Activated T-cell treated with anti-CD3 and anti-CD28 coated beads for 24 hours (primary cell): ENCODE measurements around the gene ALDH3A2.

Experiments
- DNase-seq: peaks from one replicate; pipeline ENCODE4 v3.0.0-alpha.2; 2020; ENCODE audit warnings: low read depth

ALDH3A2 gene

GRCh38 chr17:19648475-19649273 is at the start of gene ALDH3A2:
Gene ALDH3A2 (plus strand): TSS chr17:19648751. CDS start chr17:19648972, 221 bp downstream.
- peak; percentile 91 for DNase-seq

GRCh38 chr17:19610311-19610710 is 38.2 kb upstream of the ALDH3A2 start:
- no peak for DNase-seq

GRCh38 chr17:19610879-19611278 is 37.7 kb upstream of the ALDH3A2 start:
- DNase-seq = no peak

GRCh38 chr17:19613979-19614378 is 34.6 kb upstream of the ALDH3A2 start:
- DNase-seq = no peak

GRCh38 chr17:19614900-19615299 is 33.7 kb upstream of the ALDH3A2 start:
- no peak for DNase-seq

GRCh38 chr17:19618015-19618414 is 30.5 kb upstream of the ALDH3A2 start:
- DNase-seq = no peak

- no peak for DNase-seq
Measured at GRCh38 chr17:19619705-19620325, 28.7 kb upstream of the ALDH3A2 start.

GRCh38 chr17:19621697-19622096 is 26.9 kb upstream of the ALDH3A2 start:
- DNase-seq = no peak

GRCh38 chr17:19626079-19626478 is 22.5 kb upstream of the ALDH3A2 start:
- no peak for DNase-seq

- no peak for DNase-seq
Measured at GRCh38 chr17:19629449-19629848, 19.1 kb upstream of the ALDH3A2 start.

- DNase-seq = no peak
Measured at GRCh38 chr17:19630035-19630434, 18.5 kb upstream of the ALDH3A2 start.

- DNase-seq = no peak
Measured at GRCh38 chr17:19630661-19631060, 17.9 kb upstream of the ALDH3A2 start.

- no peak for DNase-seq
Measured at GRCh38 chr17:19631905-19632304, 16.6 kb upstream of the ALDH3A2 start.

- DNase-seq = no peak
Measured at GRCh38 chr17:19641687-19642372, 6.7 kb upstream of the ALDH3A2 start.

- DNase-seq = no peak
Measured at GRCh38 chr17:19642373-19642893, 6.1 kb upstream of the ALDH3A2 start.

GRCh38 chr17:19644493-19645210 is 3.9 kb upstream of the ALDH3A2 start:
- DNase-seq = no peak

- peak; percentile 37 for DNase-seq
Measured at GRCh38 chr17:19645734-19646201, 2.8 kb upstream of the ALDH3A2 start.

GRCh38 chr17:19646788-19647696 is 1.5 kb upstream of the ALDH3A2 start:
- no peak for DNase-seq

GRCh38 chr17:19647697-19648474 is 665 bp upstream of the ALDH3A2 start:
- peak; percentile 14 for DNase-seq

GRCh38 chr17:19649274-19649541 is 657 bp downstream of the ALDH3A2 start:
- DNase-seq = no peak
